ENCODE data around the gene PTGDS.

DNA sequence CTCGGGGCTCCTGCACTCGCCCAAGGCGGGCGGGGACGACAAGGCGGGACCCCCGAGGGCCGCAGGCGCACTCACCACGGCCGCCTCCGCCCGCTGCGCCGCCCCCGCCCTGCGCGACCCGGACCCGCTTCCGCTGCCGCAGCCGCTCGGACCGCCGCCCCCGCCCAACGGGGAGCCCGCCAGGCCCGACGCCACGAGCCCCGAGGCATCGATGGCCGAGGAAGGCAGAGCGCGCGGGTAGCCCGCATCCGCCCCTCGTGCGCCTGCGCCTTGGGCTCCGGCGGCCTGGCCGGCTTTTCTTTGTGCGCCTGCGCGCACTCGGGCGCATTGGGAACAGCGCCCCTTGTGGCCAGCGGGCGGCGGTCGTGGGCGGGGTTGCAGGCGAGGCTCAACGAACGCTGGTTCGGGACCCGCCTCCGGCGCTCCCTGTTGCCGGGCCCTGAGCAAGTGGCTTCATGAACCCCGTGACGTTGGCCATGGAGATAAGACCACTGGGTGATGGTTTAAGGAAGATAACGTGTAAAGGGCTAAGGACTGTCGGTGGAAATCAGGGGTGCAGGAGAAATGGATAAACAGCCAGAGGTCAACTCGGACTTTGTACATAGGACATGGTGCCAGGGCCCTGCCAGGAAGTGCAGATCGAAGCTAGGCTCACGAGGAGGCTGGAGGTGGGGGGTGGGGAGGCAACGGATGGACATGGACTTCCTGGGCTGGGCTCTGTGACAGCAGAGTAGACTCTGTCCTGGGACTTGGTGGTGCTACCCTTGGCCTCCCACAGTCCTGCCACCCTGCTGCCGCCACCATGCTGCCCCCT, 32.6 kb upstream of the PTGDS start, which contains the start of the genes C8G and FBXW5:
- TF ChIP-seq, protein P1, sequence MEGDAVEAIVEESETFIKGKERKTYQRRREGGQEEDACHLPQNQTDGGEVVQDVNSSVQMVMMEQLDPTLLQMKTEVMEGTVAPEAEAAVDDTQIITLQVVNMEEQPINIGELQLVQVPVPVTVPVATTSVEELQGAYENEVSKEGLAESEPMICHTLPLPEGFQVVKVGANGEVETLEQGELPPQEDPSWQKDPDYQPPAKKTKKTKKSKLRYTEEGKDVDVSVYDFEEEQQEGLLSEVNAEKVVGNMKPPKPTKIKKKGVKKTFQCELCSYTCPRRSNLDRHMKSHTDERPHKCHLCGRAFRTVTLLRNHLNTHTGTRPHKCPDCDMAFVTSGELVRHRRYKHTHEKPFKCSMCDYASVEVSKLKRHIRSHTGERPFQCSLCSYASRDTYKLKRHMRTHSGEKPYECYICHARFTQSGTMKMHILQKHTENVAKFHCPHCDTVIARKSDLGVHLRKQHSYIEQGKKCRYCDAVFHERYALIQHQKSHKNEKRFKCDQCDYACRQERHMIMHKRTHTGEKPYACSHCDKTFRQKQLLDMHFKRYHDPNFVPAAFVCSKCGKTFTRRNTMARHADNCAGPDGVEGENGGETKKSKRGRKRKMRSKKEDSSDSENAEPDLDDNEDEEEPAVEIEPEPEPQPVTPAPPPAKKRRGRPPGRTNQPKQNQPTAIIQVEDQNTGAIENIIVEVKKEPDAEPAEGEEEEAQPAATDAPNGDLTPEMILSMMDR (IDR thresholded peaks at IDR 0.05) = peak; percentile 99
- TF ChIP-seq, protein P2, sequence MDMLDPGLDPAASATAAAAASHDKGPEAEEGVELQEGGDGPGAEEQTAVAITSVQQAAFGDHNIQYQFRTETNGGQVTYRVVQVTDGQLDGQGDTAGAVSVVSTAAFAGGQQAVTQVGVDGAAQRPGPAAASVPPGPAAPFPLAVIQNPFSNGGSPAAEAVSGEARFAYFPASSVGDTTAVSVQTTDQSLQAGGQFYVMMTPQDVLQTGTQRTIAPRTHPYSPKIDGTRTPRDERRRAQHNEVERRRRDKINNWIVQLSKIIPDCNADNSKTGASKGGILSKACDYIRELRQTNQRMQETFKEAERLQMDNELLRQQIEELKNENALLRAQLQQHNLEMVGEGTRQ (CRISPR knock-in tag; IDR thresholded peaks at IDR 0.05) = no peak; the same call in 1 of the 2 replicates
- no peak for TF ChIP-seq ZNF138 (CRISPR knock-in tag; conservative IDR thresholded peaks at IDR 0.05)
- peak; percentile 53; the same call in 1 of the 2 replicates for TF ChIP-seq CBFB (CRISPR knock-in tag; IDR thresholded peaks at IDR 0.05; ENCODE audit: low read depth)
- TF ChIP-seq, protein P3, sequence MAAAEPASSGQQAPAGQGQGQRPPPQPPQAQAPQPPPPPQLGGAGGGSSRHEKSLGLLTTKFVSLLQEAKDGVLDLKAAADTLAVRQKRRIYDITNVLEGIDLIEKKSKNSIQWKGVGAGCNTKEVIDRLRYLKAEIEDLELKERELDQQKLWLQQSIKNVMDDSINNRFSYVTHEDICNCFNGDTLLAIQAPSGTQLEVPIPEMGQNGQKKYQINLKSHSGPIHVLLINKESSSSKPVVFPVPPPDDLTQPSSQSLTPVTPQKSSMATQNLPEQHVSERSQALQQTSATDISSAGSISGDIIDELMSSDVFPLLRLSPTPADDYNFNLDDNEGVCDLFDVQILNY (CRISPR knock-in tag; IDR thresholded peaks at IDR 0.05) = peak; percentile 85
